Chondrocyte (in vitro differentiated cells): ENCODE measurements around the gene NUCB2. TPM values are rescaled to one million over a fixed set of nuclear protein-coding genes. Genes with fewer than 3 reads are reported as not detected.

Source experiments
- DNase-seq: peaks from one replicate; pipeline ENCODE4 v3.0.0; 2021; ENCODE audit warnings: mixed read lengths, low spot score
- H3K27ac Mint-ChIP-seq: one replicate; pipeline ENCODE4 v1.8.0; 2021; ENCODE audit warnings: mild to moderate bottlenecking, moderate library complexity, mixed read lengths; ENCODE audit not compliant: unreplicated experiment
- H3K27me3 Mint-ChIP-seq: 2 replicates; pipeline ENCODE4 v1.8.0; 2021; ENCODE audit warnings: low read depth, mixed read lengths
- H3K36me3 Mint-ChIP-seq: 2 replicates; pipeline ENCODE4 v1.8.0; 2021; ENCODE audit warnings: low read depth, mixed read lengths
- H3K4me1 Mint-ChIP-seq: 2 replicates; pipeline ENCODE4 v1.8.0; 2021; ENCODE audit warnings: low read depth, mild to moderate bottlenecking, mixed read lengths
- H3K4me3 Mint-ChIP-seq: one replicate; pipeline ENCODE4 v1.8.0; 2021; ENCODE audit warnings: mild to moderate bottlenecking, moderate library complexity, mixed read lengths; ENCODE audit not compliant: unreplicated experiment
- H3K9me3 Mint-ChIP-seq: 2 replicates; pipeline ENCODE4 v1.8.0; 2021; ENCODE audit warnings: low read depth, mixed read lengths
- CTCF ChIP-seq: fragments of 200-600 bp; sonication (generic); IDR thresholded peaks from 2 replicates; pipeline ENCODE4 v1.5.0; 2021; ENCODE audit warnings: antibody characterized with exemption, mild to moderate bottlenecking, moderate library complexity
- total RNA-seq: library from RNA; stranded (reverse); gene quantifications from 3 replicates; pipeline ENCODE4 v1.2.1, GENCODE V29; 2021

NUCB2 gene
- total RNA-seq, 1 donor from 2014 or later, result 134 TPM

GRCh38 chr11:17294033-17294432 is 17.5 kb downstream of the NUCB2 start:
- no peaks in the 10 kb centered on the region for H3K9me3 Mint-ChIP-seq

DNA sequence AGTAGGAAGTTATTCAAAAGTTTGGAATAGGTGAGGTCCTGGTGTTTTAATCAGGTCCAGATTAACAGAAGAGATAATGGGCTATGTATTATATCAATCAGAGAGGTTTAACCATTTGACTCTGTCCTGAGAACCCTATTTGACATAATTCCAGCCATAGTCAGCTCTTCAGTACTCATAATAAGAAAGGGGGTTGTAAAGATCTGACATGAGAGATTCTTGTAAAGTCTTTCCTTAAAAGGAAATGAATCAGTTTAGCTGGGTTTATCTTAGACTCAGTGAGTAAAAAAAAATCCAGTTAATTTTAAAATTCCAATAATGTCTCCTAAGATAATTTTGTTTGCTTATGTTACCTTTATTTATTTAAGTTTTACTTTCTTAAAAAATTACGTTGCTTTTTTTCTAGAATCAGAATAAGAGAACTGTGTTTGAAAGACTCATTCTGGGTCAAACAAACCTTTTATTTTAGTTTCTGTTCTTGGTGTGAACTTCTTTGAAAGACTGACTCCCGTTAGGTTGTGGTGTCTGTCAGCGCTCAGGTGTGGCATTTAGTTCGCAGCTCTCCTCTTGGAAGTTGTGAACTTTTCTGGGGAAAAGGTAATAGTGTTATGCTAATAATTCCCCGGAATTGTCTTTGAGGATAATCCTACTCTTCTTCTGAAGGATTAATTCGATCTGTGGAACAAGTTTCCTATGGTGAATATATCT is 20.5 kb downstream of the NUCB2 start:
- Mint-ChIP-seq H3K27ac (no peak overlapping the region), H3K4me3 (no peak overlapping the region)
- DNase-seq, result no peak

More at GRCh38 chr11:17294033-17294432, 17.5 kb downstream of the NUCB2 start:
- no peak overlapping the region for H3K4me3 Mint-ChIP-seq
- no peaks in the 10 kb centered on the region for H3K27me3 Mint-ChIP-seq
- peaks cover 19% of the 10 kb centered on the region for H3K4me1 Mint-ChIP-seq
- TF ChIP-seq CTCF, result no peak
- peaks cover 10% of the 10 kb centered on the region for H3K36me3 Mint-ChIP-seq
- no peak for DNase-seq
- H3K27ac Mint-ChIP-seq, result no peak overlapping the region

GRCh38 chr11:17298302-17298701 is 21.8 kb downstream of the NUCB2 start:
- peaks cover 13% of the 10 kb centered on the region for H3K4me1 Mint-ChIP-seq
- no peak overlapping the region for H3K4me3 Mint-ChIP-seq

More for the DNA sequence above, 20.5 kb downstream of the NUCB2 start:
- Mint-ChIP-seq H3K27me3 (no peaks in the 10 kb centered on the region), H3K4me1 (peaks cover 19% of the 10 kb centered on the region), H3K36me3 (peaks cover 10% of the 10 kb centered on the region), H3K9me3 (no peaks in the 10 kb centered on the region)
- no peak for TF ChIP-seq CTCF

DNA sequence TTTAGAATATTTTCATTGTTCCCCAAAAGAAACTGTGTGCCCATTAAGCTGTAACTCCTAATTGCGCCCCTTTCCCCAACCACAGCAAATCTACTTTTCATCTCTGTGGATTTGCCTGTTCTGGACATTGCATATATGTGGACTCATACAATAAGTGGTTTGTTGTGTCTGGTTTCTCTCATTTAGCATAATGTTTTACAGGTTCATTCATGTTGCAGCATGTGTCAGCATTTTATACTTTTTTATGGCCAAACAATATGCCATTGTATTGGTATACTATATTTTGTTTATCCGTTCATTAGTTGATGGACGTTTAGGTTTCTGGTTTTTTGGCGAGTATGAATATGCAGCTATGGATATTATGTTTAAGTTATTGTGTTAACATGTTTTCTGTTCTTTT is 23.8 kb downstream of the NUCB2 start:
- Mint-ChIP-seq H3K4me3 (no peak overlapping the region), H3K36me3 (peaks cover 9% of the 10 kb centered on the region), H3K9me3 (no peaks in the 10 kb centered on the region), H3K27ac (no peak overlapping the region), H3K4me1 (peaks cover 11% of the 10 kb centered on the region), H3K27me3 (no peaks in the 10 kb centered on the region)
- no peak for DNase-seq
- no peak for TF ChIP-seq CTCF

More at GRCh38 chr11:17298302-17298701, 21.8 kb downstream of the NUCB2 start:
- no peak for TF ChIP-seq CTCF
- DNase-seq, result no peak
- Mint-ChIP-seq H3K36me3 (peaks cover 10% of the 10 kb centered on the region), H3K27ac (no peak overlapping the region), H3K27me3 (no peaks in the 10 kb centered on the region), H3K9me3 (no peaks in the 10 kb centered on the region)

DNA sequence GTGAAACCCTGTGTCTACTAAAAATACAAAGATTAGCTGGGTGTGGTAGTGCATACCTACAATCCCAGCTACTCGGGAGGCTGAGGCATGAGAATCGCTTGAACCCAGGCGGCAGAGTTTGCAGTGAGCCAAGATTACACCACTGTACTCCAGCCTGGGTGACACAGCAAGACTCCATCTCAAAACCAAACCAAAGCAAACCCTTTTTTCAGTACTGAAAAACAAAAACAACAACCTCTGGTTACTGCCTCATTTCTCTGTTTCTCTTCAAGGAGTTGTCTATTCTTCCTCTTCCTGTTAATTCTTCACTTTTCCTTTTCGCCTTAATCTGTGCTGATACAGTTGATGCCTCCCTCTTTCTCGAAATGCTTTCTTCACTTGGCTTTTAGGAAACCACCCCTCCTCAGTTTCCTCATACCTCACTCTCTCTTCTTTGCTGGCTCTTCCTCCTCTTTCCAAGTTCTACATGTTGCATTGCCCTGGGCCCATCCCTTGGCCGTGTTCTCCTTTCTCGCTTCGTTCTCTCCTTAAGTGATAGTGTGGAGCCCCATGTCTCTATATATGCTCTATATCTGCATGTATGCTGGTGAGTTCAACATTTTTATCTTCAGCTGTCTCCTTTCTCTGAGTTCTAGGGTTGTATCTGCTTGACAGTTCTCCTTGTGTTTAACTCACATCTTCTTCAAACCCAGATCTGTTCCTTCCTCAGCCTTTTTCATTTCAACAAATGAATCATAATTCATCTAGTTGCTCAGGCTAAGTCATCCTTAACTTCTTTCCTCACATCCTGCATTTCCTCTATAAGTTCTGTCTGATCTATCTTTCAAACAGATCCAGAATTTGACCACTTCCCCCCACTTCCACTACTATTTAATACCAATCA is 37.1 kb downstream of the NUCB2 start:
- no peak for TF ChIP-seq CTCF
- H3K4me1 Mint-ChIP-seq, result no peaks in the 10 kb centered on the region
- no peak overlapping the region for H3K27ac Mint-ChIP-seq
- H3K36me3 Mint-ChIP-seq, result peaks cover 9% of the 10 kb centered on the region
- no peaks in the 10 kb centered on the region for H3K27me3 Mint-ChIP-seq
- H3K9me3 Mint-ChIP-seq, result no peaks in the 10 kb centered on the region
- no peak overlapping the region for H3K4me3 Mint-ChIP-seq
- DNase-seq, result no peak
